Measurements from ENCODE around the gene SV2B.

DNA sequence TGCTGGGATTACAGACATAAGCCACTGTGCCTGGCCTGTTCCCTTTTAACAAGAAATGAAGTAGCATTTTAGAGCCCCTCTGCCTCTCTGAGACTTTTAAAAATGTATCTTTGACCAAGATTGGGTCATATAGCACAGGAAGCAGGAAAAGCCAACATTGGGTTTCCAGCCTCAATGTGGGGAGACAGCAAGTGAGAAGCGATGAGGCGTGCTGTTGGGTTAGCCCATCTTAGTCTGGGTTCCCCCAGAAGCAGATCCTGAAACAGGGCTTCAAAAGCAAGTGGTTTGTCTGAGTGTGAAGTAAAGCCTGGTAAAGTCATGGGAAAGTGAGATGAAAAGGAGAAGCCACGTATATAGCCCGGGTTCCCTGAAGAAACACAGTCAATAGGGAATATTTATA is 48.2 kb downstream of the SV2B start:
- TF ChIP-seq CTCF (IDR thresholded peaks at IDR 0.05), result no peak
- TF ChIP-seq ZFX (IDR thresholded peaks at IDR 0.05; ENCODE audit: borderline replicate concordance), result no peak

All from 22Rv1 (cell line).